GM19452 (cell line): ENCODE results near the gene ASTN2.

Experiments
- ATAC-seq: cut with Tn5 transposase; IDR thresholded peaks from one replicate; pipeline ENCODE4 v1.9.1; 2021; ENCODE audit not compliant: unreplicated experiment

The ASTN2 gene

DNA sequence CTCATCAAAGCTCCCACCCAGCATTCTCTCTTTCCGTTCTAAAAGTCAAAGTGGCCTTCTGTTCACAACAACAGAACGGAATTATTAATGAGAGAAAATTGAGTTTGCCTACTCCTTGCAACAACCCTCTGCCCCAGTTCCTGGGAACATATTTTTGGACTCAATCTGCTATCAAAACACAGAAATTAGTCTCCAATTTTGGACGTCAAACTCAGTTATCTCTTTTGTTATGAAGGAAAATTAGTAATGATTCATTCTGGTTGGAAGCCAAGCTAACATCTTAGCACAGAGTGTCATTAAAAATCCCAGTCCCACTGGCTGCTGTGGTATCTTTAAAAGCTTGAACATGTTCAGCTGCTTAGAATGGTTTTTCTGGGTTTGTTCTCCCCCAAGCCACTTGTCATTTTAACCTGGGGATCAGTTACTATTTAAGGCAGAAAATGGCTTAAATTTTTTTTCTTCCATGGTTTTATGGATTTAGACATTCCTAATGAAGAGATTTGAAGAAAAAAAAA lies 384.5 kb downstream of the ASTN2 start:
- ATAC-seq = no peak

- no peak for ATAC-seq
Observed at GRCh38 chr9:117029341-117029740, 385.5 kb downstream of the ASTN2 start.

- no peak for ATAC-seq
Observed at GRCh38 chr9:117028103-117028858, 386.6 kb downstream of the ASTN2 start.

DNA sequence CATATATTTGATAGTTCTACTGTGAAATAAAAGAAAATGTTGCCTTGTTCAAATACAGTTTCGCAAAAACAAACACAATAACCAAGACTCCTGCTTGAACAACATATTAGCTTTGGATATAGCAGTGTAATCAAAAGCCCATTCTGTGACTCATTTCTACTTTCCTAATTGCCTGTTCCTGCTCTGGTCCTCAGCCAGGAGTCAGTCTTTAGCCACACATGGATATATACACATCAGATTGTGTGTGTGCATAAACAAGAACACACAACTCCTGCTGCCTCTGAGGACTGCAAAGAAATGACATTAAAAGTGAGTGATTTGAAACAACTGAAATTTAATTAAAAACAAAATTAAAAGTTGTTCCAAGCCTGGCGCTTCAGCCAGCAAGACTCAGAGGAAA lies 393.0 kb downstream of the ASTN2 start:
- ATAC-seq = no peak

- ATAC-seq = no peak
Observed at GRCh38 chr9:117018966-117019617, 395.8 kb downstream of the ASTN2 start.

- no peak for ATAC-seq
Observed at GRCh38 chr9:117017414-117017985, 397.4 kb downstream of the ASTN2 start.

- no peak for ATAC-seq
Observed at GRCh38 chr9:117014061-117014460, 400.8 kb downstream of the ASTN2 start.

- no peak for ATAC-seq
Observed at GRCh38 chr9:117013440-117013995, 401.3 kb downstream of the ASTN2 start.

- ATAC-seq = no peak
Observed at GRCh38 chr9:117010061-117010460, 404.8 kb downstream of the ASTN2 start.

DNA sequence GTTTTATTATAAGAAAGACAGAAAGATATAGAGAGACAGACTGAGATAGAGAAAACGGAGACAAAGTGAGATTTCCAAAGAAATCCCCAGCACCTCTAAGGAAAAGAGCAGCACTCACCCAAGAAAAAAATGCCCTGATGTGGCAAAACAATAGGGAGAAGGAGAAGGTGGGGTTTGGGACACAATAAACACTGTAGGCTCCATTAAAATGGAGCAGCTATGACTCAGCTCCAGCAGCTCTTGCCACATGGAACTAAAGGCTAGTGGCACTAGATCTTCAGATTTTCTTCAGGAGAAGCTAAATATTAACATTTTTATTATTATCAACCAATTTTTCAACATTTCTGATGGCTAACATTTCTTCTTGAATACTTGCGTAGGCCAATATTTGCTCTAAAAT lies 406.0 kb downstream of the ASTN2 start:
- no peak for ATAC-seq

GRCh38 chr9:117008461-117008860 lies 406.4 kb downstream of the ASTN2 start:
- no peak for ATAC-seq

- ATAC-seq = no peak
Observed at GRCh38 chr9:117002686-117003085, 412.2 kb downstream of the ASTN2 start.

GRCh38 chr9:117000834-117001233 lies 414.0 kb downstream of the ASTN2 start:
- no peak for ATAC-seq

GRCh38 chr9:117000196-117000723 lies 414.6 kb downstream of the ASTN2 start:
- no peak for ATAC-seq

DNA sequence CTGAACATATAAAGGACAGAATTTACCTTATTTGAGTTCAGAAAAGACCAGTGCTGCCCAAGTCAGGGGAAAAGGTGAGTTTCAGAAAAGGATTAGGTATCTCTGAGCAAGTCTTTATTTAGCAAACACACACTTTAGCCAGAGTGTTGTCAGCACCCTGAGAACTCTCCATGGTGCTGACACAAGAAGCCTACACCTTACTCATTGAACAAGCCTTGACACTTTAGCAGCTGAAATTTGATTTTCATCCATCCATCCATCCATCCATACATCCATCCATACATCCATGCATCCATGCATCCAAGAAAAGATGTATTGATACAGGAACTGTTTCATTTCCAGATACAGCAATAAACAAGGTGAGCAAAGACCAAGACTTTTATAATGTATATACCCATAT lies 416.6 kb downstream of the ASTN2 start:
- no peak for ATAC-seq

DNA sequence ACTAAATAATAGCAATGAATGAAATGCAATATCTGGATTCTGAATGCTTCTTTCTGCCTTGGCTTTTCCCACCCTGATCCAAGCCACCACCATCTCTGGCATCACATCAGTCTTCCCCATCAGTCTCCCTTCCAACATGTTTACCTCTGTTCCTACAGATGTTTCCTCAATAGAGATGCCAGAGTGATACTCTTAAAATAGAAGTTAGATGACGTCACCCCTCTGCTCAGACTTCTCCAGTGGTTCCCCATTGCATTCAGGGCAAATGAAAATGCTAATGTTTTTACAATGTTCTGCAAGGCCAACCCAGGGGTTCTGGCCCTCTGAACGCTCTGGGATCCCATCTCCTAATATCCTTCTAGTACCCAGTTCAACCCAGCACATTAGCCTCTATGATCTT lies 422.0 kb downstream of the ASTN2 start:
- ATAC-seq = no peak

DNA sequence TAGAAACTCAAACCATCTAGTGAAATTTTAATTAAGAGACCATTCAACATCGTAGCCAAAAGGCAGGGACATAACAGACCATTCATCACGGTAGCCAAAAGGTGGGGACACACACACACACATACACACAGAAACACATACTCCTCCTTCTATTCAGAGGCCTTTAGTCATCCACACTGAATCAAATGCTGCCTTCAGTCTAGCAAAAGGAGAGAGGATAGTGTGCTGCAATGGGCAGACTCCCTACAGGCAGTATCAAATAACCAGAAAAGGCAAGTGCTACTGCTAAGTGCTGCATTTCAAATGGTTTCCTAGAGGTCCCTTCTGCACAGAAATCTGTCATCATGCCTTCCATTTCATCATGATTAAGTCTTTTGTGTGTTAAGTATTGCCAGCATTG lies 423.8 kb downstream of the ASTN2 start:
- no peak for ATAC-seq

DNA sequence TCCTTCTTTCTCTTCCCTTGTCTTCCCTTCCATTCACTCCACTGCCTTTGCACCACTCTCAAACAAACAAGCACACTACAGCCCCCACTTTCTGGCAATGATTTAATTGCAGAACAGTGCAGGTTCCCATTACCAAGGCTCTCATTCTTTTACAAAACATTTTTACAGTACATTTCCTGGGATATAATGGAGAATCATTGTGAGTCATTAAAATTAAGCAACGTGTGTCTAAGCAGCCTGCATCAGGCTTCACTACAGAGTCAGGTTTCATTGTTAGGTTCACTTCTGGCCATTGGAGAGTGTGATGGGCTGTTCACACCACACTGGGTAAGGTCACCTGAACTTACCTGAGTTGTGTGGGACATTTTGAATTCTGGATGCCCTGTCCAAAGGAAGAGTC lies 424.3 kb downstream of the ASTN2 start:
- no peak for ATAC-seq

GRCh38 chr9:116987721-116988485 lies 427.0 kb downstream of the ASTN2 start:
- no peak for ATAC-seq

GRCh38 chr9:116986015-116986414 lies 428.8 kb downstream of the ASTN2 start:
- ATAC-seq = no peak

GRCh38 chr9:116985596-116985995 lies 429.3 kb downstream of the ASTN2 start:
- no peak for ATAC-seq
